Measurements from ENCODE around the gene KHSRP. TPM values are rescaled to one million over a fixed set of nuclear protein-coding genes. Genes with fewer than 3 reads are reported as not detected.

Gene KHSRP
- total and polyA plus RNA-seq, 2 experiments from 2014 or later = 133 to 202 TPM

DNA sequence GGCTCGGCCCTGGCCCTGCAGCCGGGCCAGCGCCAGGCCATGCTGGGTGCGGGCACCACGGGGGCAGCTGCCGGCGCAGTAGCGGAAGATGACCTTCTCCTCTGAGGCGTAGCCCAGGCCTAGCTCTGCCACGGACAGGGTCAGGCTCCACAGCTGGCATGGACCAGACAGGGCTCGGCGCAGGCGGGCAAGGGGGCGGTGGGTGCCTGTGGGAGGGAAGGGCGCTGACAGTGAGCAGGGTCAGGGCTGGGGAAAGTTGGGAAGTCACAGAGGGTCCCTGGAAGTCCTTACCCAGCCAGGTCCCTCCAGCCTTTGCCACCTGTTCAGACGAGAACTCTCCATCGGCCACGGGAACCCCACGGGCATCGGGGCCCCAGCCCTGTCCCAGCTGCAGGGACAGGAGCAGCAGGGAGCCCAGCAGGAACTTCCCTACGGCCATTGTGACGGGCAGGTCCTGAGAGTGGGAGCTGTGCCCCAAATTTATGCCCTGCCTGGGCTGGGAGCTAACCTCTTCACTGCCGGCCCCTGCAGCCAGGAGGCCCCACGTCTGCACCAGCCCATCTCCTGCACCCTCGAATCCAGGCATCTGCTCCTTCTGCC is 49.1 kb downstream of the KHSRP start, which contains the start of gene PSPN:
TSS of gene PSPN (minus strand) at position 523 of the 600 bp plus-strand sequence. CDS start at position 439, 84 bp downstream.
- no peak within 1 kb of the TSS for H2AFZ ChIP-seq
- H3K9me3 ChIP-seq (ENCODE audit: low read depth) = no peaks in the 10 kb centered on the region
- TF ChIP-seq EZH2phosphoT487 (IDR thresholded peaks at IDR 0.05; ENCODE audit: low read depth, severe bottlenecking, unreplicated experiment) (no peak), EZH2 (IDR thresholded peaks at IDR 0.05; ENCODE audit: borderline replicate concordance) (no peak)
- TF ChIP-seq, protein P1, sequence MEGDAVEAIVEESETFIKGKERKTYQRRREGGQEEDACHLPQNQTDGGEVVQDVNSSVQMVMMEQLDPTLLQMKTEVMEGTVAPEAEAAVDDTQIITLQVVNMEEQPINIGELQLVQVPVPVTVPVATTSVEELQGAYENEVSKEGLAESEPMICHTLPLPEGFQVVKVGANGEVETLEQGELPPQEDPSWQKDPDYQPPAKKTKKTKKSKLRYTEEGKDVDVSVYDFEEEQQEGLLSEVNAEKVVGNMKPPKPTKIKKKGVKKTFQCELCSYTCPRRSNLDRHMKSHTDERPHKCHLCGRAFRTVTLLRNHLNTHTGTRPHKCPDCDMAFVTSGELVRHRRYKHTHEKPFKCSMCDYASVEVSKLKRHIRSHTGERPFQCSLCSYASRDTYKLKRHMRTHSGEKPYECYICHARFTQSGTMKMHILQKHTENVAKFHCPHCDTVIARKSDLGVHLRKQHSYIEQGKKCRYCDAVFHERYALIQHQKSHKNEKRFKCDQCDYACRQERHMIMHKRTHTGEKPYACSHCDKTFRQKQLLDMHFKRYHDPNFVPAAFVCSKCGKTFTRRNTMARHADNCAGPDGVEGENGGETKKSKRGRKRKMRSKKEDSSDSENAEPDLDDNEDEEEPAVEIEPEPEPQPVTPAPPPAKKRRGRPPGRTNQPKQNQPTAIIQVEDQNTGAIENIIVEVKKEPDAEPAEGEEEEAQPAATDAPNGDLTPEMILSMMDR (IDR thresholded peaks at IDR 0.05; ENCODE audit: poor library complexity) = no peak
- H3K9me2 ChIP-seq (replicated peaks; ENCODE audit: insufficient read depth) = no peaks in the 10 kb centered on the region
- H3K4me3 ChIP-seq = no peak within 1 kb of the TSS
- no peak for DNase-seq (ENCODE audit: low spot score)
- peaks cover 5% of the 10 kb centered on the region for H3K4me1 ChIP-seq (ENCODE audit: insufficient read depth)
- H4K20me1 ChIP-seq (ENCODE audit: insufficient read depth, poor library complexity, severe bottlenecking) = no peaks in the 10 kb centered on the region
- H3K27me3 ChIP-seq = no peaks in the 10 kb centered on the region
- no peaks in the 10 kb centered on the region for H3K36me3 ChIP-seq (replicated peaks; ENCODE audit: insufficient read depth, low read depth)
- no peak within 1 kb of the TSS for H3K4me2 ChIP-seq
- H3K27ac ChIP-seq = no peak within 1 kb of the TSS
- 91% methylated on average over 22 of the region's 25 CpGs for WGBS (ENCODE audit: low lambda C conversion rate, missing lambda C conversion rate)
- H3K79me2 ChIP-seq = peaks cover 3% of the 10 kb centered on the region

DNA sequence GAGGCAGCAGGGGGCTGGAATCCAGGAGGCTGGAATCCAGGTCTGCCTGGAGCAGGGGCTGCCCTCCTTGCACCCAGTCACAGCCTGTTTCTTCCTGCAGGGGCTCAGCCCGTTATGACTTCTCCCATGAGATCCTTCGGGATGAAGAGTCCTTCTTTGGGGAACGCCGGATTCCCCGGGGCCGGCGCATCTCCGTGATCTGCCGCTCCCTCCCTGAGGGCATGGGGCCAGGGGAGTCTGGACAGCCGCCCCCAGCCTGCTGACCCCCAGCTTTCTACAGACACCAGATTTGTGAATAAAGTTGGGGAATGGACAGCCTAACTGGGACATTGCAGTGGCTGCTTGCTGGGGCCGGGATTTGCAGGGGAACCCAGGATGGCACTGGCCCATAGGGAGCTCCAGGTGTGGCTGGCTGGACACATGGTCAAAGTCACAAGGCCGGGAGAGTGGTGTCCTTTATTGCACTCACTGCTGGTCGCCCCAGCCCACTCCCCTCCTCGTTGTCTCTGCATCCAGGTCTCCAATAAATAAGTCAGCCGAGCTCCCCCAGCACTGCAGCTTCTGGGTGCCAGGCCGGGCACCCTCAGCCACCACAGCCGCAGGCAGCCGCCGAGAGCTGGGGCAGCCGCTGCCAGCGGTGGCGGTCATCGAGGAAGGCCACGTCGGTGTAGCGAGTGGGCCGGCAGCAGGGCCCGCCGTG is 49.8 kb downstream of the KHSRP start:
- H3K4me2 ChIP-seq = no peak overlapping the region
- no peak for DNase-seq (ENCODE audit: low spot score)
- peaks cover 5% of the 10 kb centered on the region for H3K4me1 ChIP-seq (ENCODE audit: insufficient read depth)
- no peak for TF ChIP-seq EZH2phosphoT487 (IDR thresholded peaks at IDR 0.05; ENCODE audit: low read depth, severe bottlenecking, unreplicated experiment)
- TF ChIP-seq, protein P1 (IDR thresholded peaks at IDR 0.05; ENCODE audit: poor library complexity) = no peak
- no peak for TF ChIP-seq EZH2 (IDR thresholded peaks at IDR 0.05; ENCODE audit: borderline replicate concordance)
- H3K79me2 ChIP-seq = peaks cover 3% of the 10 kb centered on the region
- no peaks in the 10 kb centered on the region for H3K9me2 ChIP-seq (replicated peaks; ENCODE audit: insufficient read depth)
- no peaks in the 10 kb centered on the region for H4K20me1 ChIP-seq (ENCODE audit: insufficient read depth, poor library complexity, severe bottlenecking)
- no peak overlapping the region for H3K27ac ChIP-seq
- no peak overlapping the region for H3K4me3 ChIP-seq
- H3K36me3 ChIP-seq (replicated peaks; ENCODE audit: insufficient read depth, low read depth) = no peaks in the 10 kb centered on the region
- no peak overlapping the region for H2AFZ ChIP-seq
- H3K9me3 ChIP-seq (ENCODE audit: low read depth) = no peaks in the 10 kb centered on the region
- WGBS (ENCODE audit: low lambda C conversion rate, missing lambda C conversion rate) = 95% methylated on average over 24 of the region's 29 CpGs
- H3K27me3 ChIP-seq = no peaks in the 10 kb centered on the region

DNA sequence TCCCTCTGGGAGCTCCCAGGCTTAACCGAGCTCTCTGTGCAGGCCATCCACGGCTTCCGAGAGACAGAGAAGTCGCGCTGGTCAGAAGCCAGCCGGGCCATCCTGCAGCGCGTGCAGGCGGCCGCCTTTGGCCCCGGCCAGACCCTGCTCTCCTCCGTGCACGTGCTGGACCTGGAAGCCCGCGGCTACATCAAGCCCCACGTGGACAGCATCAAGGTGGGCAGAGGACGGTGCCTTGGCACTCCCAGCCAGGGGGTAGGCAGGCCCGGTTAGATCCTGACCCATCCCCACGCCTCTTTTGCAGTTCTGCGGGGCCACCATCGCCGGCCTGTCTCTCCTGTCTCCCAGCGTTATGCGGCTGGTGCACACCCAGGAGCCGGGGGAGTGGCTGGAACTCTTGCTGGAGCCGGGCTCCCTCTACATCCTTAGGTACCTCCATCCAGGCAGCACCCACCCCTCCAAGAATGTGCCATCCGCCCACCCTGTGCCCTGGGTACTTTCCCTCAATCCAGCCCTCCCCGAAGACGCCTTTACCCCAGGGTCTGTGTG is 50.4 kb downstream of the KHSRP start:
- Histone ChIP-seq H3K4me2 (peak overlapping the region; percentile 80), H3K79me2 (peaks cover 3% of the 10 kb centered on the region), H3K4me3 (no peak overlapping the region), H3K9me2 (replicated peaks; ENCODE audit: insufficient read depth) (no peaks in the 10 kb centered on the region), H2AFZ (no peak overlapping the region), H3K36me3 (replicated peaks; ENCODE audit: insufficient read depth, low read depth) (no peaks in the 10 kb centered on the region), H3K27me3 (no peaks in the 10 kb centered on the region), H3K27ac (peak overlapping the region; percentile 67), H3K9me3 (ENCODE audit: low read depth) (no peaks in the 10 kb centered on the region), H4K20me1 (ENCODE audit: insufficient read depth, poor library complexity, severe bottlenecking) (no peaks in the 10 kb centered on the region), H3K4me1 (ENCODE audit: insufficient read depth) (peaks cover 5% of the 10 kb centered on the region)
- DNase-seq (ENCODE audit: low spot score) = no peak
- 90% methylated on average over 29 of the region's 29 CpGs for WGBS (ENCODE audit: low lambda C conversion rate, missing lambda C conversion rate)
- no peak for TF ChIP-seq EZH2 (IDR thresholded peaks at IDR 0.05; ENCODE audit: borderline replicate concordance)
- no peak for TF ChIP-seq EZH2phosphoT487 (IDR thresholded peaks at IDR 0.05; ENCODE audit: low read depth, severe bottlenecking, unreplicated experiment)
- TF ChIP-seq, protein P1 (IDR thresholded peaks at IDR 0.05; ENCODE audit: poor library complexity) = no peak
